GM21529 (cell line): ENCODE data around the gene KRTAP5-9.
"Not testable (repeated sequence)": the region's sequence is repeated elsewhere in the genome, so short reads cannot be mapped to it uniquely, and the experiment has no call there.

Experiments
- ATAC-seq: cut with Tn5 transposase; IDR thresholded peaks from one replicate; pipeline ENCODE4 v1.9.1; 2021; ENCODE audit not compliant: unreplicated experiment

Gene KRTAP5-9

DNA sequence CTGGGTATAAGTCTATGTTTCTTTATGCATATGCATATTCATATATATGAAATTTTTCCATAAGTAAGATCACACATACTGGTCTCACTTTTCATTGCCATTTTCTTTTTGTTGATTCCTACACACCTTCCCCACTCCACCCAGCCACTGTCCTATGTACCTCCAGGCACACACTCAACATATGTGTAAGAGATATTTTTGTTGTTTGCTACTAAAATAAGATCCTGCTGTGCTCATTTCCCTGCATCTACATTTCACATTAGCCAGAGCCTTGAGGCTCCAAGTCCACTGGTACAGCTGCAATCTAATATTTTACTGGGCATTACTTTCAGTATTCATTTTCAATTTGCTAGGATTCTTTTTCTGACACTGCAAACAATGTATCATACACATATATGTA lies 9.0 kb downstream of the KRTAP5-9 start:
- ATAC-seq, result no peak

DNA sequence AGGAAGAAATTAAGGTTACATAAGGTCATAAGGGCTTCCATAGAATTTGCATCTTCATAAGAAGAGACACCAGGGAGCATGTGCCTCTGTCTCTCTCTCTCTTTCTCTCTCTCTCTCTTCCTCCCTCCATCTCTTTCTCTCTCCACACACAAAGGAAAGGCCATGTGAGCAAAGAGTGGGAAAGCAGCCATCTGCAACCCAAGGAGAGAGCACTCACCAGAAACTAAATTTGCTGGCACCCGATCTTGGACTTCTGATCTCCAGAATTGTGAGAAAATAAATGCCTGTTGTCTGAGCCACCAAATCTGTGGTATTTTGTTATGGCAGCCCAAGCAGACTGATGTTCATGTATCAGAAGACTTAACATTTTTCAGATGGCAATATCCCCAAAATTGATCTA lies 10.8 kb downstream of the KRTAP5-9 start:
- ATAC-seq, result no peak

DNA sequence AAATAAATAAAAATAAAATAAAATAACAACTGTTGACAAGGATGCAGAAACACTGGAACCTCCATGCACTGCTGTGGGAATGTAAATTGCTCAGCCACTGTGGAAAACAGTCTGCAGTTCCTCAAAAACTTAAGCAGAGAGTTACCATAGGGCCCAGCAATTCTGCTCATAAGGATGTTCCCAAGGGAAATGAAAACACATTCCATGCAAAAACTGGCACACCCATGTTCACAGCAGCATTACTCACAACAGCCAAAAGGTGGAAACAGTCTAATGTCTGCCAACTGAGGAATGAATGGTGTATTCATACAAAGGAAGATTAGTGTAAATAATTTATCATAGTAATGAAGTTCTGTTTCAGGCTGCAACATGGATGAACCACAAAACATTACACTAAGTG lies 13.9 kb downstream of the KRTAP5-9 start:
- ATAC-seq, result no peak

DNA sequence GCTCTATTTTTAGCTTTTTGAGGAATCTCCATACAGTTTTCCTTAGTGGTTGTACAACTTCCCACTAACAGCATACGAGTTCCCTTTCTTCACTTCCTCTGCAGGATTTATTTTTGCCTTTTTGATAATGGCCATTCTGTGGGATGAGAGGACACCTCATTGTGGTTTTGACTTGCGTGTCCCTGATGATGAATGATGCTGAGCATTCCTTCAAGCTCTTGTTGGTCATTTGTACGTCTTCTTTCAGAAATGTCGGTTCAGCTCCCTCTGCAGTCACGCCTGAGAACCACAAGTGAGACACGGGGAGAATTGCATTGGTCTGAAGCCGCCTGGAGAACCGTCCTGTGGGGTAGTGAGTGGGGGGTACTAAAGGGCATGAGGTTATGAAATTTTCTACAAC lies 15.2 kb downstream of the KRTAP5-9 start:
- ATAC-seq, result no peak

DNA sequence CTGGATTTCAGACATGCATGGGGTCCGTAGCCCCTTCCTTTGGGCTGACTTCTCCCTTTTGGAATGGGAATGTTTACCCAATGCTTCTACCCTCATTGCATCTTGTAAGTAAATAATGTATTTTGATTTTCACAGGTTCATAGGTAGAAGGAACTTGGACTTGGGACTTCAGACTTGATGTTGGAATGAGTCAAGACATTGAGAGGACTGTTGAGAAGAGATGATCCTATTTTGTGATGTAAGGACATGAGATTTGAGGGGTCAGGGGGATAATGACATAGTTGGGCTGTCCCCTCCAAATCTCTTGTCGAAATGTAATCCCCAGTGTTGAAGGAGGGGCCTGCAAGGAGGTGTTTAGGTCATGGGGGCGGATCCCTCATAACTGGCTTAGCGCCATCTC lies 16.2 kb downstream of the KRTAP5-9 start:
- ATAC-seq, result no peak

DNA sequence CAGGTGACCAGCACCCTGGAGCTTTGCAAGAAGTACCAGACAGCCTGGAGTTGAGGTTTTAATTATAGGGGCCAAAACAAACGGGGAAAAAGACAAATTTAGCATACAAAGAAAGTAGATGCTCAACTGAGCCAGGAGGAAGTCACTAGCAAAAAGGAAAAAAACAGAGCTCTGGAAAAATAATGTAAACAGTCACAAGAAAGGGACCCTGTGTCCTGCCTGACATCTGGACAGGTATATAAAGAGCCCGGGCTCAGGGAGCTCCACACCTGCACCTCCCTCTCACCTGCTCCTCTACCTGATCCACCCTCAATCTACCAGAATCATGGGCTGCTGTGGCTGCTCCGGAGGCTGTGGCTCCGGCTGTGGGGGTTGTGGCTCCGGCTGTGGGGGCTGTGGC lies 17.0 kb downstream of the KRTAP5-9 start, which contains the start of gene KRTAP5-10:
KRTAP5-10 (plus strand) TSS at position 301 of the 400 bp plus-strand sequence; CDS start at position 326, 25 bp downstream.
- no peak for ATAC-seq

DNA sequence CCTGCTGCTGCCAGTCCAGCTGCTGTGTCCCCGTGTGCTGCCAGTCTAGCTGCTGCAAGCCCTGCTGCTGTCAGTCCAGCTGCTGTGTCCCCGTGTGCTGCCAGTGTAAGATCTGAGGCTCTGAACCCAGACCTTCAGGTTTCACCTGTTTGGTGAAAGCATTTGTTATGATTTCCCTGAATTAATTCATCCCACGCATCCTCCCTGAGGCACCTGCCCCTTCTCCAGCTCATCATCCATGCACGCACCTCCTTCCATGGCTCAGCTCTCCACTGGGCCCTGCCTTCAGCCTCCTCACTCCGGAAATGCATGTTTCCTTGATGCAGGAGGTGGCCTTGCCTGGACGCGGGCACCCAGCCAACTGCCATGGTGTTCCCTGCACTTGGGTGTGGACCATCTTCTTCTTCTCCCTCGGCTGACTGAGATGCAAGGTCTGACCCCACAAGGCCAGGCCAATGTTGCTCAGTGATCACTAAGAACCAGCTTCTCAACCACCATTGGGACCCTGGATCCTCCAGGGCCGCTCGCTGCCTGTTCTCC lies 17.9 kb downstream of the KRTAP5-9 start:
- ATAC-seq, result no peak

DNA sequence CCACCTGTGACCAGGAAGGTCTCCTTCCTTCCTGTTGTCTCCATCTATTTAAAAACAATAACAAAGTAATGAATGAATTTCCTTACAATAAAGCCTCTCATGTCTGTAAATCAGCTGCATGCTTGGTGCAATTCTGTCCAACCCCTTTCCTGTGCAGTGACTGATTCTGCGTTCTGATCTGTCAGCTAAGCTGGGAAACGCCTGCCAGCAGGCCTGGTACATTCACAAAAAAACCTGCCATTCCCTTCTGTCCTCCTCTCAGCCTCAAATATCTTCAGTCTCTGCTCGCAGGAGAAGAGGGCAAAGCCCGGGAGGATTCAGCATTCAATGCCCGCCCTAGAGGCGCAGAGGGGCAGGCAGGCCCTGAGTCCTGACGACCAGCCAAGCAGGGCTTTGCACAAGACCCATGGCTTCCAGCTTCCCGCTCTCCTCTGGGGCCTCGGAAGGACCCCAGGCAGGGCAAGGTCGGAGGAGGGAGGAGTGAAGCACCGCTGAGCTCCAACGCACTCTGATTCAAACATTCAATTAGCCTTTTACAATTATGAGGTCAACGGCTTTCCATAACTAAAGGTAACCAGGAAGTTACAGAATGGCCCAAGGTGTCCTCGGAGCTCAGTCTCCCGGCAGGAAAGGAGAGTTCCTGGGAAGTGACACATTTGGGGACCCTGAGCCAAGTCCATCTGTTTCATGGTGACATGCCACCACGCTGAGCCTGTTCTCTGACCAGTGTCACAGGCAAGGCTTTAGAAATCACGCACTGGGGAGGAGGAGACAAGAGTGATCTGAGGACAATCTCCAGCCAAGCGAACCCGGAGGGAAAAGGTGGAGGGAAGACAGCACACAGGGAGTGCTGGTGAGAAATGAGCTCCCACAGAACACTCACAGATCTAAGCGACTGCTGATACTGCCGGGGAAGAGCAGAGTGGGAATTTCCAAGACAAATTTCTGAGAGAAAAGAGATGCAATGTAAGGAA lies 18.7 kb downstream of the KRTAP5-9 start:
- ATAC-seq, result not testable (repeated sequence)

DNA sequence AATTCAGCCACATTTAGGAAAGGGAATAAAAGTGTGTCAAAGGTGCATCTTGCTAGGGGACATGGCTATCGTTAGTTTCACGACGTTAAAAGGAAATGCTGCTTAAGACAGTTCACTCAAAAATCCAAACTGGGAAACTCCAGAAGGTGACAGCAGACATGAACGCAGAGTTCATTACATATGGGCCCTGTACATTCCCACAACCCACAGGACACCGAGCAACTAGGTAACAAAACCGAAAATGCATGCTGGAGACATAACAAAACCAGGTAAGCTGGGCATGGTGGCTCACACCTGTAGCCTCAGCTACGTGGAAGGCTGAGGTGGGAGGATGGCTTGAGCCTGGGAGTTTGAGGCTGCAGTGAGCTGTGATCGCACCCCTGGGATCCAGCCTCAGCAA lies 19.4 kb downstream of the KRTAP5-9 start:
- not testable (repeated sequence) for ATAC-seq

DNA sequence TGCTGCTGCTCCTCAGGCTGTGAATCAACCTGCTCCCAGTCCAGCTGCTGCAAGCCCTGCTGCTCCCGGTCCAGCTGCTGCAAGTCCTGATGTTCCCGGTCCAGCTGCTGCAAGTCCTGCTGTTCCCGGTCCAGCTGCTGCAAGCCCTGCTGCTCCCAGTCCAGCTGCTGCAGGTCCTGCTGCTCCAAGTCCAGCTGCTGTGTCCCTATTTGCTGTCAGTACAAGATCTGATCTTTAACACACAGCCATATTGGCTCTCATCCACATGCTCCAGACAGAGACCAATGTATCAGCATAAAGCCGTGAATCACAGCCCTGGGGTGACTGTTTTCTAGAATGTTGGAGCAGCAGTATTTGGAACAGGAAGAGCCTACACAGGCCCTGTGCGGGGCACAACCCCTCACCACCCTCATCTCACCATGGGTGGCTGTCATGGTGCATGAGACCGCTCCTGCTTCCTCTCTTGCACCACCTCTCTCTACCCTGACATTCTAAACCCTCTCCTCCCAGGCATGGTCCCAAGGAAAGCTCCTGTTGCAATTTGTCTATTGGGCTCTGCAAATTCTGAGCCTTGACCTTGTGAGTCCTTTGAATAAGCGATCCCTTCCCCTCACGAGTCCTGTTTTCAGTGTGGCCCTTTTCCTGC lies 20.6 kb downstream of the KRTAP5-9 start:
- ATAC-seq, result no peak

DNA sequence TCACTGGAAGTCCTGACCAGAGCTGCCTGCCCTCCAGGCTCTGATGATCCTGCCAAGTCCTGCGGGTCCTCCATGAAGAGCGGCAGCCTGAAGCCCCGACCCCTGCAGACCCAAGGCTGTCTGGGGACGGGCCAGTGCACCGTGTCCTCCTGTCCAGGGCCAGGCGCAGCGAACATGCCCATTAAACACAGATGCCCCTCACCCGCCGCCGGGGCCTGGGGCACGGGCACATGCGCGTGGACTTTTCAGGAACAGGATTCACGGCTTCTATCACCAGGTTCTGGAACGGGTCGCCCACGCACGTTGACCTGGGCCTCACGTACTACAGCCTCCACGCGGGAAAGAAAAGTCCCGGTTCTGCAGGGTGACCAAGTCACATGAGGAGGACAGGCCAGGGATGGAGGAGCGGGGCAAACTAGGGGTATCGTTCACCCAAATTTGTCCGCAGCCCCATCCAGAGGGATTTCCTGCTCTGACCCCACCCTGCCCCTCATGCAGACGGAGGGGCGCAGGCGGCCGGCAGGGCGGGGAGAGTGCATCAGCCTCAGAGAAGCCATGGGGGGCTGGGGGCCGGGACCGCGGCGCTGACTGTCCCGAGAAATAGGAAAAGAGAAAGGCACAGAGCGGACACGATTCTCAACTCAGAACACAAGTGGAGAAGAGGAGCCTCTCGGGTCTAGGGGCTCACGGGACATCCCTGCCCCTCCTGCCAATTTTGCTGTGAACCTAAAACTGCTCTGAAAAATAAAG lies 23.1 kb downstream of the KRTAP5-9 start:
- ATAC-seq, result not testable (repeated sequence)

DNA sequence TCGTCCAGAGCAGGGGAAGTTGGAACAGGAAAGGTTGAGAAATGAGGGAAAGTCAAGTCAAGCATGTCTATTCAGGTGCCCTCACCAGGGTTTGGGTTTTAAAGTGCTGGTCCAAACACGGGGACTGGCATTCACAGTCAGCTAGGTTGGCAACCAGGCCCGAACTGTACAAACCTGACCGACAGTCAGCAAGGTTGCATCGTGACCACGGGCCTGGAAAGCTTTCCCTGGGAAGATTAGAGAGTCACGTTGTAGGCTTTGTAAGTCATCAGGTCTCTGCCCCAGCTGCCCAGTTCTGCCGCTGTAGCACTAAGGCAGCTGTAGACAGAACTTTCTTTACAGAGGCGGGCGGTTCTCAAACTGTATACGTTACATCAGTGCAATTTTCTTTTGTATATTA lies 24.6 kb downstream of the KRTAP5-9 start:
- no peak for ATAC-seq

DNA sequence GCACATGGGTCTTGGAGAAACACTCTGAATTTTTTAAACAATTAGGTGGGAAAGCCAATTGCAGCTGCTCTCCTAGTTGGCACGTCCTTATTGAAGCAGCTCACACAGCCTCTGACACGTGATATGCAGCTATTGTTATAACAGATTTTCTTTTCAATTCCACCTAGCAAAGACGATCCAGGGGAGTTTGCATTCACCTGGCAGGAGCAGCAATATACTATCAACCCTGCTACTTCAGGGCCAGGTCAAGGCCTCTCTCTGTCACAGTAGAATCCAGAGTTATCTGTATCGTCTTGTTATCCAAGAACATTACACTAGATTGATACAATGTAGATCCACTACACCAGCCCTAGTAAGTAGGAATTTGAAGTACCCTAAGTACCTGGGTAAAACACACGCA lies 26.2 kb downstream of the KRTAP5-9 start:
- ATAC-seq, result no peak

DNA sequence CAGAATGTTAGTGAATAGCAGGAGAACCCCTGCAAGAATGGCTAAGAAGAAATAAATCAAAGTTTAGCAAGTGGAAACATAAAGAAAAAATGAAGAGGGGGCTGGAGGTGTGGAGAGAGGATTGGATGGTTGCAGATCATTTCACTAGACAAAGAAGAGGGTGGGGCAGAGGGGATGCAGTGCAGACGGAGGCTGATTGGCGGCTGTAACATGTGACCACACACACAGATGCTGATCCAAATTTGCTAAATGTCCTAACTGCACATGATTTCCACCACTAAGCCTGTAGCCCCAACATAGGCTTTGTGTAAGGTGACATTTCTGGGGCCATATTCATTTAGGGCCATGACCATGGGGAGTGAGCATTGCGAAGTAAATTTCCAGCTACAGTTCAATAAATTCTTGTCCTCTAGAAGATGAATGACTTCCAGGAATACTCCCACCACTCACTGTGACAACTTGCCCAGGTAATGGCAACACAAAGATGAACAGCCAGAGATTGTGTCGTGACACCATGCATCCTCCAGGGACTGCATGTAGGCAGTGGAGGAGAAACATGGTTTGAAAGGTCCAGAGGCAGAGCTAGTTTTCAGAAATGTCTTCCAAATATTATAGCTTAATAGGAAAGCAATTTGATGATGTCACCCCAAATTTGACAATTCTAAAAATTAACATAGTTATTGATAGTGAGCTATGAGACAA lies 27.7 kb downstream of the KRTAP5-9 start:
- ATAC-seq, result no peak

DNA sequence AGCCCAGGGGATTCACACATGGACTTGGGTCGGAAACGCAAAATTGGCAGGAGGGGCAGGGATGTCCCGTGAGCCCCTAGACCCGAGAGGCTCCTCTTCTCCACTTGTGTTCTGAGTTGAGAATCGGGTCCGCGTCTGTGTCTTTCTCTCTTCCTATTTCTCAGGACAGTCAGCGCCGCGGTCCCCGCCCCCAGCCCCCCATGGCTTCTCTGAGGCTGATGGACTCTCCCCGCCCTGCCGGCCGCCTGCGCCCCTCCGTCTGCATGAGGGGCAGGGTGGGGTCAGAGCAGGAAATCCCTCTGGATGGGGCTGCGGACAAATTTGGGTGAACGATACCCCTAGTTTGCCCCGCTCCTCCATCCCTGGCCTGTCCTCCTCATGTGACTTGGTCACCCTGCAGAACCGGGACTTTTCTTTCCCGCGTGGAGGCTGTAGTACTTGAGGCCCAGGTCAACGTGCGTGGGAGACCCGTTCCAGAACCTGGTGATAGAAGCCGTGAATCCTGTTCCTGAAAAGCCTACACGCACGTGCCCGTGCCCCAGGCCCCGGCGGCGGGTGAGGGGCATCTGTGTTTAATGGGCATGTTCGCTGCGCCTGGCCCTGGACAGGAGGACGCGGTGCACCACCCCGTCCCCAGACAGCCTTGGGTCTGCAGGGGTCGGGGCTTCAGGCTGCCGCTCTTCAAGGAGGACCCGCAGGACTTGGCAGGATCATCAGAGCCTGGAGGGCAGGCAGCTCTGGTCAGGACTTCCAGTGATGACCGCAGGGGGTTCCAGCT lies 28.7 kb downstream of the KRTAP5-9 start:
- ATAC-seq, result not testable (repeated sequence)

DNA sequence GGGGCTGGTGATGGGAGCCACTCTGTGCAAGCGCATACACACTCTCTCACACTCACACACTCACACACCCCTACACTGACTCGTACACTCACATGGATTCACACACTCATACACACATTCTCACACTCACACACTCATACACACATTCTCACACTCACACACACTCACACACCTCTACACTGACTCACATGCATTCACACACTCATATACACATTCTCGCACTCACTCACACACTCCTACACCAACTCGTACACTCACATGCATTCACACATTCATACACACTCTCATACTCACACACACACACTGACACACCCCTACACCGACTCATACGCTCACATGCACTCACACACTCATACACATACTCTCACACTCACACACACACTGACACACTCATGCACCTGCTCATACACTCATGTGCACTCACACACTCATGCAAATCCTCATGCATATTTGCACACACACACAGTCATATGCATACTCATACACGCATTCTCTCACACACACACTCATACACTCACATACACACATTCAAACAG lies 29.3 kb downstream of the KRTAP5-9 start:
- ATAC-seq, result no peak

DNA sequence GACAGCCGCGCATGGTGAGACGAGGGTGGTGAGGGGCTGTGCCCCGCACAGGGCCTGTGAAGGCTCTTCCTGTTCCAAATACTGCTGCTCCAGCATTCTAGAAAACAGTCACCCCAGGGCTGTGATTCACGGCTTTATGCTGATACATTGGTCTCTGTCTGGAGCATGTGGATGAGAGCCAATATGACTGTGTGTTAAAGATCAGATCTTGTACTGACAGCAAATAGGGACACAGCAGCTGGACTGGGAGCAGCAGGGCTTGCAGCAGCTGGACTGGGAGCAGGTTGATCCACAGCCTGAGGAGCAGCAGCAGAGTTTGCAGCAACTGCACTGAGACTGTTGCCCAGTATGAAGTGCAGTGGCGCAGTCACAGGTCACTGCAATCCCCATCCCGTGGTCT lies 31.3 kb downstream of the KRTAP5-9 start:
- not testable (repeated sequence) for ATAC-seq

DNA sequence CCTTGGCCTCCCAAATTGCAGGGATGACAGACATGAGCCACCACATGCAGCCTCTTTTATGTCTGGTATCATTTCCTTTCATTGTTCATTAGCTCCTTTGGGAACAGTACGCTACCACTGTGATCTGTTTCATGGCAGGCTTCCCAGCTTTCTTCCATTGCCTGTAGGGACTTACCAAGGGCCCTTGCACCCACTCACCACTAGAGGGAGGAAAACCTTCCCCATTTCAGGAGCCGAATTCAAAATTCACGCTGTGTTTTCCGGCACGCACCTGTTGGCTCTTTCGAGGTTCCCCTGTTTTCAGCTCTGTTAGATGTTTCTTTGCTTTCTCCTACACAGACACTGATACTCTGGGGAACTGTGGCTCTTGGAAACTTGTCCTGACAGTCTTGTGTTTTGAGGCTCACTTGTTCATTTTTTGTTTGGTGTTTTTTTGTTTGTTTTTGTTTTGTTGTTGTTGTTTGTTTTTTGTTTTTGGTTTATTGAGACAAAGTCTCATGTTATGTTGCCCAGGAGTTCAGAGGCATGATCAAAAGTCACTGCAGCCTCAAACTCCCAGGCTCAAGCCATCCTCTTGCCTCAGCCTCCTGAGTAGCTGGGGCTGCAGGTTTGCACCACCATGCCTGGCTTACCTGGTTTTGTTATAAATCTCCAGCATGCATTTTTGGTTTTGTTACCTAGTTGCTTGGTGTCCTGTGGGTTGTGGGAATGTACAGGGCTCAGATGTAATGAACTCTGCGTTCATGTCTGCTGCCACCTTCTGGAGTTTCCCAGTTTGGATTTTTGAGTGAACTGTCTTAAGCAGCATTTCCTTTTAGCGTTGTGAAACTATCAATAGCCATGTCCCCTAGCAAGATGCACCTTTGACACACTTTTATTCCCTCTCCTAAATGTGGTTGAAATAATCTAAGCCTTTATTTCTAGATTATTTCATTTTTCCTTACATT lies 32.1 kb downstream of the KRTAP5-9 start:
- ATAC-seq, result no peak
